PC-9 (cell line): ENCODE measurements around the gene DDX43.

Experiments
- EZH2 ChIP-seq: fragments of 200-600 bp; sonication (generic); IDR thresholded peaks from 2 replicates; pipeline ENCODE4 v1.8.0; 2017; ENCODE audit warnings: antibody characterized with exemption, low read depth
- TF ChIP-seq, protein P1 (sequence below): fragments of 200-600 bp; sonication (generic); conservative IDR thresholded peaks from 2 replicates; pipeline ENCODE4 v1.6.1; 2017; ENCODE audit warnings: mixed run types, antibody characterized with exemption, mild to moderate bottlenecking, moderate library complexity

DNA sequence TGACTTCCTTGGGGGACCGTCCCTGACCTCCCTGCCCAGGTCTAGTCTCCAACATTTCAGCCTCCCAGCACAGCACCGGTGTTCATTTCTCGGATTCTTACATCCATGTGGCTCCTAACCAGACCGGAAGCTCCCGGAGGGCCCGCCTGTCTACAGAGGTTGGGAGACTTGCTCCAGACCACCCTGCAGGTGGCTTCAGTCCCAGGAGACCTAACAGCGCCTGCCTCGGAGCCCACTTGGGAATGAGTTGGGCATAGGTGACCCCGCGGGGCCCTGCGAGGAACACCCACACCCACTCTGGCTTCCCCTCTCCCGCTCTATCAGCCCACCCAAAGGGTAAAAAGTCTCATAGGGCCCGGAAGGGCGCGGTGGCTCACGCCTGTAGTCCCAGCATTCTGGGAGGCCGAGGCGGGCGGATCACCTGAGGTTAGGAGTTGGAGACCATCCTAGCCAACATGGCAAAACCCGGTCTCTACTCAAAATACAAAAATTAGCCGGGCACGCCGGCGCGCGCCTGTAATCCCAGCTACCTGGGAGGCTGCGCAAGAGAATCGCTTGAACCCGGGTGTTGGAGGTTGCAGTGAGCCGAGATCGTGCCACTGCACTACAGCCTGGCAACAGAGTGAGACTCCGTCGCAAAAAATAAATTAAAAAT is 46.0 kb upstream of the DDX43 start:
- TF ChIP-seq, protein P1, sequence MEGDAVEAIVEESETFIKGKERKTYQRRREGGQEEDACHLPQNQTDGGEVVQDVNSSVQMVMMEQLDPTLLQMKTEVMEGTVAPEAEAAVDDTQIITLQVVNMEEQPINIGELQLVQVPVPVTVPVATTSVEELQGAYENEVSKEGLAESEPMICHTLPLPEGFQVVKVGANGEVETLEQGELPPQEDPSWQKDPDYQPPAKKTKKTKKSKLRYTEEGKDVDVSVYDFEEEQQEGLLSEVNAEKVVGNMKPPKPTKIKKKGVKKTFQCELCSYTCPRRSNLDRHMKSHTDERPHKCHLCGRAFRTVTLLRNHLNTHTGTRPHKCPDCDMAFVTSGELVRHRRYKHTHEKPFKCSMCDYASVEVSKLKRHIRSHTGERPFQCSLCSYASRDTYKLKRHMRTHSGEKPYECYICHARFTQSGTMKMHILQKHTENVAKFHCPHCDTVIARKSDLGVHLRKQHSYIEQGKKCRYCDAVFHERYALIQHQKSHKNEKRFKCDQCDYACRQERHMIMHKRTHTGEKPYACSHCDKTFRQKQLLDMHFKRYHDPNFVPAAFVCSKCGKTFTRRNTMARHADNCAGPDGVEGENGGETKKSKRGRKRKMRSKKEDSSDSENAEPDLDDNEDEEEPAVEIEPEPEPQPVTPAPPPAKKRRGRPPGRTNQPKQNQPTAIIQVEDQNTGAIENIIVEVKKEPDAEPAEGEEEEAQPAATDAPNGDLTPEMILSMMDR: no peak
- no peak for TF ChIP-seq EZH2
